SU-DHL-6 (cell line): ENCODE measurements around the gene PBX1.

Source experiments
- CTCF ChIP-seq: fragments of 200-600 bp; sonication (generic); IDR thresholded peaks from one replicate; pipeline ENCODE4 v1.5.1; 2017; ENCODE audit warnings: antibody characterized with exemption, mild to moderate bottlenecking, low read length, moderate library complexity; ENCODE audit not compliant: insufficient read depth, poor library complexity, severe bottlenecking
- EZH2phosphoT487 ChIP-seq: fragments of 200-600 bp; sonication (generic), shearing (Covaris generic); conservative IDR thresholded peaks from 2 replicates; pipeline ENCODE4 v1.6.1; 2018; ENCODE audit warnings: mild to moderate bottlenecking, antibody characterized with exemption, low read length, moderate library complexity, mixed read lengths

GRCh38 chr1:164569866-164570265 lies 10.9 kb downstream of the PBX1 start:
- TF ChIP-seq CTCF = no peak
- TF ChIP-seq EZH2phosphoT487 = no peak
